GM19328 (cell line): Measurements from ENCODE around the gene TUBA4A.
"Not testable (repeated sequence)": the region's sequence is repeated elsewhere in the genome, so short reads cannot be mapped to it uniquely, and the experiment has no call there.

Experiments
- ATAC-seq: cut with Tn5 transposase; IDR thresholded peaks from one replicate; pipeline ENCODE4 v1.9.1; 2021; ENCODE audit warnings: mild to moderate bottlenecking, moderate library complexity; ENCODE audit not compliant: unreplicated experiment

Gene TUBA4A

GRCh38 chr2:219269362-219270054 is 15.8 kb upstream of the TUBA4A start:
- no peak for ATAC-seq

- no peak for ATAC-seq
These were observed 14.6 kb upstream of the TUBA4A start for GRCh38 chr2:219268294-219268693.

GRCh38 chr2:219266886-219267285 is 13.2 kb upstream of the TUBA4A start:
- no peak for ATAC-seq

DNA sequence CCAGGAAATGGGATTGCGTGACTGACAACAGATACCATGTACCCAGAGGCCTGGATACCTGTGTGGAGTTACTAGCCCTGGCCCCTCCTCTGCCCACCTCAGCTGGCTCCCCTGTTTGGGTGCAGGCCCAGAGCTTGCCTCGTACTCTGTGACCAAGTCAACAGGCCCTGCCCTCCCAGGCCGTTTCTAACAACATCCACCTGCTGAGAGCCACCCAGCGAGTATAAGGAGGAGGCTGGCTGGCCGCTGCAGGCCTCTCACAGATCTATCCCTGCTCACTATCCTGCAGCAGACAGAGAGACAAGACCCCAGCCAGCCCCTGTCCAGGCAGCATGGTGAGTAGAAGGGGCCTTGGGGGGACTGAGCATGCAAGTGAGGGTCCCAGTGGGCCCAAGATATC is 12.5 kb upstream of the TUBA4A start:
- ATAC-seq: no peak

DNA sequence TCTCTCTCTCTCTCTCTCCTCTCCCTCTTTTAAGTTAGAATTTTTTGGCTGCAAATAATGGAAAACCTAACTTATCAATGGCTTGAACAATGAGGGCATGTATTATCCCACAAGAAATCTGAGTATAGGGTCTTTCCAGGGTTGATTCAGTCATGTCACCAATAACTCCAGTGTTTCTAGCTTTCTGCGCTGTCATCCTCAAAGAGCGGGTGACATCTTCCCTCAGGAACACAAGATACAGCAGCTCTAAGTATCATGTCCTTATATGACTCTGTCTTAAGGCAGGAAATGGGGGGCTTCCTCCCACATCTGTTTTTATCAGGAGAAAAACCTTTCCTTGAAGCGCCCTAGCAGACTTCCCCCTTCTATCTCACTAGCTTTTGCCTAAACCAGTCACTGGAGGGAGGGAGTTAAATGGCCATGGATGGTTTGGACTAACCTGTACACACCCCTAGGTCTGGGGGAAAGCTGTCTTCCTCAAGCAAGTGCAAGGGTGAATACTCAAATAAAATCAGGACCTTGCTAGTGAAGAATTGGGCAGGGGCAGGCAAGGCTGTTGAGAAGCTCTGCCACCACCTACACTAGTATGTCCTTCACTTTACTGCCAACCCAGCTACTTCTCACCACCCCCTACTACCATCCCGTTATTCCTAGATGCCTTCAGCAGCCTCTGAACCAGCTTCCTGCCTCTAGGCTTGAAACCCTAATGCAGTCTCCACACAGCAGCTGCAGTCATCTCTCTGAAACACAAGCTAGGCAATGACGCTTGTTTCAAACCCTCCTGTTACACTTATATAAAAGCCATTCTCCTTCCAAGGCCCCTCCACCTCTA is 7.5 kb upstream of the TUBA4A start:
- no peak for ATAC-seq

GRCh38 chr2:219258942-219259341 is 5.2 kb upstream of the TUBA4A start:
- not testable (repeated sequence) for ATAC-seq

GRCh38 chr2:219254590-219255201 is 978 bp upstream of the TUBA4A start:
- ATAC-seq: peak; percentile 22

GRCh38 chr2:219252900-219253752 is 592 bp downstream of the TUBA4A start, which contains the start of gene TUBA4B:
TSS of gene TUBA4B (plus strand) at chr2:219253243. CDS start at chr2:219253408, 165 bp downstream.
- ATAC-seq: peak; percentile 26

- no peak for ATAC-seq
These were observed 1.2 kb downstream of the TUBA4A start for GRCh38 chr2:219252570-219252899.

- ATAC-seq: no peak
These were observed 1.6 kb downstream of the TUBA4A start for GRCh38 chr2:219252084-219252483.

DNA sequence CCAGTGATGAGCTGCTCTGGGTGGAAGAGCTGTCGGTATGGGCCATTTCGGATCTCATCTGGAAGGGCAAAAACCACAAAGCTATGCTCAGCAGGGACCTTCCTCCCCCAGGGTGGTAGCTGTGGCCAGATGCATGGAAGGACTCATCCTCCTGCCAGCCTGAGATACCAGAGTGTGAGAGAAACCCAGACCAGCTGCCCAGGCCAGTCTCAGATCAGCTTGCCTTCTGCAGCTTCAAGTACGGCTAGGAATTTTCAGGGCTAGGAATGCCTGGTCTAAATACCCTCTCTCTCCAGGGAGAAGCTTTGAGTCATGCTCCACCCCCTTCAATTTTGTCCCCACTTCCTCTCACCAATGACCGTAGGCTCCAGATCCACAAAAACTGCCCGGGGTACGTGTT is 2.1 kb downstream of the TUBA4A start:
- ATAC-seq: no peak

DNA sequence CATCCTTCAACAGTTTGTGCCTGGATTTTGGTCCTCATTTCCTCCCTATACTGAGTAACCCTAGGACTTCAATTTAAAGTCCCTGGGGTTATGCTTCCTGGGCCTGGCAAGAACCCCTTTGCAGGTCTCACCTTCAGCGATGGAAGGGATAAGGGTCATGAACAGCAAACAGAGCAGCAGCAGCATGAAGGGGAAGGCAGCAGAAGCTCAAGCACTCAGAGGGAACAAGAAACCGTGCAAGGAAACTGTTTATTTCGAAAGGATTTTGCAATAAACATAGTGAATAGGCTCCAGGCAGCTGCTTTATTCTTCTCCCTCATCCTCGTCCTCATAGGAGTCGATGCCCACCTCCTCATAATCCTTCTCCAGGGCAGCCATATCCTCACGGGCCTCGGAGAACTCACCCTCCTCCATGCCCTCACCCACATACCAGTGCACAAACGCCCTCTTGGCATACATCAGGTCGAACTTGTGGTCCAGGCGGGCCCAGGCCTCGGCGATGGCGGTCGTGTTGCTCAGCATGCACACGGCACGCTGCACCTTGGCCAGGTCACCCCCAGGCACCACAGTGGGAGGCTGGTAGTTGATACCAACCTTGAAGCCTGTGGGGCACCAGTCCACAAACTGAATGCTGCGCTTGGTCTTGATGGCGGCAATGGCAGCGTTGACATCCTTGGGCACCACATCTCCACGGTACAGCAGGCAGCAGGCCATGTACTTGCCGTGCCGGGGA is 3.5 kb downstream of the TUBA4A start:
- no peak for ATAC-seq

- no peak for ATAC-seq
These were observed 4.3 kb downstream of the TUBA4A start for GRCh38 chr2:219249203-219249980.

GRCh38 chr2:219248845-219249202 is 4.9 kb downstream of the TUBA4A start:
- ATAC-seq: no peak

GRCh38 chr2:219247678-219248642 is 5.8 kb downstream of the TUBA4A start:
- no peak for ATAC-seq

DNA sequence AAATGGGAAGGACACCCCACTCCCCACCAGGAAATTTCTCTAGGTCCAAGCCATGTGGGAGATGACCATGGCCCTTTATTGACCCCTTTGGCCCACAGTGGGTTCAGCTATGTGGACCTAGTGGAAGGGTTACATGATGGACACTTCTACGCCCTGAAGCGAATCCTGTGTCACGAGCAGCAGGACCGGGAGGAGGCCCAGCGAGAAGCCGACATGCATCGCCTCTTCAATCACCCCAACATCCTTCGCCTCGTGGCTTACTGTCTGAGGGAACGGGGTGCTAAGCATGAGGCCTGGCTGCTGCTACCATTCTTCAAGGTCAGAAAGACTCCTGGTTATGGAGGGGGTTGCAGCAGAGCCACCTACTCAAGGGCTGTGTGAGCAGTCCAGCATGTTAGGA is 7.2 kb downstream of the TUBA4A start:
- ATAC-seq: no peak

DNA sequence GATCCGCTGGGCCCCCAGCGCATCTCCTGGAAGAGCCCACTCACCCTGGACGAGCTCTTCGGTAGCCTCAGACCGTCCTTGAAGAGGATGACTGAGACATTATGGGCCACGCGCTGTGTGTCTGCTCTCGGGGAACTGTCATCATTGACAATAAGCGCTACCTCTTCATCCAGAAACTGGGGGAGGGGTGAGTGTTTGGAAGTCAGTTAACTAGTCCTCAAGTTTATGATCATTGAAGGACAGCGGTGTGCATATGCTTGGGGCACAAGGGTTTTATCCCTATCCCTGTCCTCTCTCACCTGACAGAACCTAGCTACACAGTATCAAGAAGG is 7.9 kb downstream of the TUBA4A start:
- peak; percentile 1 for ATAC-seq

DNA sequence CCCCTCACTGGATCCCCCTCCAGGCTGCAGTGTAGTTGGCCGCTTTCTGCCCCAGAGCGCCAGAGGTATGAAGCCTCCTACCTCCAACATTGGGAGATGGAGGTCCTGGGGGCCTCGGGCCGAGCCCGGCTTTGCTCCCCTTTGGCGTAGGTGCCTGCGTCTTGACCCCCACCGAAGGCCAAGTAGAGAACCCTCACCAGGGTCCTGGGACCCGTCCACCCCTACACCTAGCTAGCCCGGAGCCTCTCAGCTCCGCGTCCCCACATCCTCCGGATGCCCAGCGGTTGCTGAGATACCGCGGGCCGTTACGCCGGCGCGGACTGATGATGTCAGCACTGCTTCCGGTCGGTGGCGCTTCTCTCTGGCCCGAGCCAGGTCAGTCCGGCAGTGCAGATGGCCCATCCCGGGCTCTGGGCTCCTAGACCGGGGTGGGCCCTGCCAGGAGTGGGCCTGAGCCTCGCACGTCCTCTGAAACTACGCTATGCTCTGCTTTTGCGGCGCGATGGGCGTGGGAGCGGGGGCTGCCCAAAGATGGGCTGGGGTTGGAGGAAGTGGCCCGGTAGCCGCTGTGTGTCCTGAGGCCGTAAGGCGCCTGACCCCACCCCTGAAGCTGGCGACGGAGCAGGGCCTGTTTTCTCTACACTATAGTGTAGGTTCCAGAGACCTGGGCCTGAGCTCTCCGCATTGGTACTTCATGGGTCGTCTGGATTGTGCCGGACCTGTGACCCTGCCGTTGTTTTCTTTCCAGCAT is 8.4 kb downstream of the TUBA4A start, which contains the start of the genes GLB1L and STK16:
Gene GLB1L, minus strand, starts transcription at position 297 of the 751 bp plus-strand sequence. CDS start 1,871 bp downstream, outside the sequence.
Gene STK16, plus strand, starts transcription at position 332 of the 751 bp plus-strand sequence. CDS start 521 bp downstream, outside the sequence.
- peak; percentile 76 for ATAC-seq
